Activated naive CD4-positive, alpha-beta T cell treated with anti-CD3 and anti-CD28 coated beads for 36 hours (primary cell): ENCODE results near the gene NDEL1. TPM values are rescaled to one million over a fixed set of nuclear protein-coding genes. Genes with fewer than 3 reads are reported as not detected.

Experiments used
- CTCF ChIA-PET: fragments of 350-600 bp; sonication (Branson Sonifier 250); formaldehyde crosslinking; loops from one replicate; lab custom pipeline; 2021; ENCODE audit warnings: antibody characterized with exemption; lab: Charles Lee
- DNase-seq: peaks from one replicate; pipeline ENCODE4 v3.0.0-alpha.2; 2020
- H3K27ac Mint-ChIP-seq: one replicate; pipeline ENCODE4 v1.8.0; 2021; ENCODE audit warnings: mild to moderate bottlenecking, mixed read lengths
- H3K27me3 Mint-ChIP-seq: one replicate; pipeline ENCODE4 v1.8.0; 2021; ENCODE audit warnings: low read depth, mixed read lengths
- H3K36me3 Mint-ChIP-seq: one replicate; pipeline ENCODE4 v1.8.0; 2021; ENCODE audit warnings: low read depth, mixed read lengths
- H3K4me1 Mint-ChIP-seq: one replicate; pipeline ENCODE4 v1.8.0; 2021; ENCODE audit warnings: low read depth, mixed read lengths
- H3K4me3 Mint-ChIP-seq: one replicate; pipeline ENCODE4 v1.8.0; 2021; ENCODE audit warnings: mild to moderate bottlenecking, moderate library complexity, mixed read lengths
- H3K9me3 Mint-ChIP-seq: one replicate; pipeline ENCODE4 v1.8.0; 2021; ENCODE audit warnings: mixed read lengths
- intact Hi-C: fragments of 100-400 bp; cut with micrococcal nuclease; formaldehyde crosslinking; loops from one replicate; pipeline ENCODE4 v1.15.1; 2023
- total RNA-seq, 2 experiments: library from RNA; stranded (reverse); gene quantifications; one replicate each; pipeline ENCODE4 v1.2.3, GENCODE V29; 2021

NDEL1 gene
- total RNA-seq, 2 experiments from 2014 or later = 43.1 to 47.1 TPM

- CTCF ChIA-PET = no interaction called here
- no peak for DNase-seq
- intact Hi-C loops = no loop called here
- no peak overlapping the region for H3K4me3 Mint-ChIP-seq
- peaks cover 24% of the 10 kb centered on the region for H3K36me3 Mint-ChIP-seq
- no peaks in the 10 kb centered on the region for H3K9me3 Mint-ChIP-seq
- H3K4me1 Mint-ChIP-seq = peaks cover 55% of the 10 kb centered on the region
- no peak overlapping the region for H3K27ac Mint-ChIP-seq
- no peaks in the 10 kb centered on the region for H3K27me3 Mint-ChIP-seq
These were observed 6.6 kb downstream of the NDEL1 start for GRCh38 chr17:8442310-8442709.

DNA sequence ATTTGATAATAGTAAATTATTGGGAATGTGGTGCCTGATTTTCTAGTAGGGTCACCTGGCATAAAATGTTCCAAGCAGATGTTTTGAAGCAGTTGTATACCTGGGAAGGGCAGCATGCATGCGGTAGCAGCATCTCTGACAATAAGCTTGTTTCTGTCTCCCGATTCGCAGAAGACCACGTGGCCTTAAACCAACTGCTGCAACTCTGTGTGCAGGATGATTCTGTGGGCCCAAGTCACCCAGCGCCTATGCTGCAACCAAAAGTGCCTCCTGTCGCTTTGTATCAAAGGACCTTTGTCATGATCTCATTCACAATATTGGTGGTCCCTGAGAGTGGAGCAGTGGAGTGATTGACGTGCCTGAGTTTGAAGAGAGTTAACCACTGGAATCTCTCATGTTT is 8.1 kb downstream of the NDEL1 start:
- Mint-ChIP-seq H3K27ac (no peak overlapping the region), H3K4me1 (peaks cover 43% of the 10 kb centered on the region), H3K9me3 (no peaks in the 10 kb centered on the region), H3K27me3 (no peaks in the 10 kb centered on the region), H3K4me3 (no peak overlapping the region), H3K36me3 (peaks cover 29% of the 10 kb centered on the region)
- CTCF ChIA-PET = no interaction called here
- no peak for DNase-seq
- intact Hi-C loops = no loop called here

DNA sequence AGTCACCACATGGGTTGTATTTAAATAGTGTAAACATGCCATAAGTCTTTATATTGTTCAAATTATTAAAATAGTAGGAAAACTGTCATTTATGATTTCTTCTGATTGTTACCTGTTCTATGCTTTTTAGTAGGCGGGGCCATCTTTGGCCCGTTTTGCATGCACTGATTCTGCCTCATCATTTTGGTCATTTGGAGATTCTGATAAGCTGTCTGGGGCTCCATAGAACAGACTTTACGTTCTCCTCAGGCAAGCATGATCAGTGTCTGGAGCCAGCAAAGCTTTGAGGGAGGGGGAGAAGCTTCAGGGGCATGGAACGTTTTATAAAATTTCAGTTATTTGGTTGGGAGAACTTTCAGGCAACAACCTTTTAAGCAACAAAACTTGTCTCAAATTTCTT is 8.8 kb downstream of the NDEL1 start:
- CTCF ChIA-PET = interaction anchor here (0.6 kb wide), 1 partner anchor 33 kb away, joined by 3 read pairs; no protein-coding TSS in a partner anchor
- Mint-ChIP-seq H3K4me1 (peaks cover 38% of the 10 kb centered on the region), H3K4me3 (no peak overlapping the region), H3K36me3 (peaks cover 31% of the 10 kb centered on the region), H3K27me3 (no peaks in the 10 kb centered on the region), H3K9me3 (no peaks in the 10 kb centered on the region), H3K27ac (no peak overlapping the region)
- DNase-seq = no peak
- intact Hi-C loops = no loop called here

- Mint-ChIP-seq H3K4me3 (no peak overlapping the region), H3K9me3 (no peaks in the 10 kb centered on the region), H3K27me3 (no peaks in the 10 kb centered on the region), H3K27ac (no peak overlapping the region), H3K36me3 (peaks cover 28% of the 10 kb centered on the region), H3K4me1 (peaks cover 28% of the 10 kb centered on the region)
- CTCF ChIA-PET = interaction anchor here (1.3 kb wide), 1 partner anchor 62 kb away, joined by 3 read pairs; no protein-coding TSS in a partner anchor
- no peak for DNase-seq
- intact Hi-C loops = no loop called here
These were observed 9.9 kb downstream of the NDEL1 start for GRCh38 chr17:8445536-8445935.

GRCh38 chr17:8447799-8448198 is 12.1 kb downstream of the NDEL1 start:
- intact Hi-C loops = no loop called here
- no peak overlapping the region for H3K4me3 Mint-ChIP-seq
- H3K27me3 Mint-ChIP-seq = no peaks in the 10 kb centered on the region
- H3K27ac Mint-ChIP-seq = no peak overlapping the region
- H3K9me3 Mint-ChIP-seq = no peaks in the 10 kb centered on the region
- CTCF ChIA-PET = interaction anchor here (1.2 to 1.4 kb wide), 2 partner anchors 10 to 38 kb away, joined by 4 to 6 read pairs; no protein-coding TSS in a partner anchor
- DNase-seq = no peak
- peaks cover 11% of the 10 kb centered on the region for H3K4me1 Mint-ChIP-seq
- H3K36me3 Mint-ChIP-seq = peaks cover 39% of the 10 kb centered on the region

DNA sequence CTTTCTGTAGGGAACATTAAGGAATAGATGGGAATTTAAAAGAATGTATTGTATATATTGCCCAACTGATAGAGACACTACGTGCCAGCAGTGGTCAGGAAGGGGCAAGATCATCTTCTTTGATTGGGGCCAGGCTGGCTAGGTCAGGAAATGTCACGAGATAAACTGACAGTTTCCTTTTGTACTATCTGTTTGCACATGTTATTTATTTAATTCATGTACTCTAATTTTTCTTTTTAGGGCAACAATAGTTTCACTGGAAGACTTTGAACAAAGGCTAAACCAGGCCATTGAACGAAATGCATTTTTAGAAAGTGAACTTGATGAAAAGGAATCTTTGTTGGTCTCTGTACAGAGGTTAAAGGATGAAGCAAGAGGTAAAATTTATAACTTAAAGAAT is 12.6 kb downstream of the NDEL1 start:
- Mint-ChIP-seq H3K4me1 (peaks cover 7% of the 10 kb centered on the region), H3K27ac (no peak overlapping the region), H3K4me3 (no peak overlapping the region), H3K27me3 (no peaks in the 10 kb centered on the region), H3K36me3 (peaks cover 40% of the 10 kb centered on the region), H3K9me3 (no peaks in the 10 kb centered on the region)
- DNase-seq = no peak
- CTCF ChIA-PET = interaction anchor here (1.6 kb wide), 1 partner anchor 38 kb away, joined by 3 read pairs; no protein-coding TSS in a partner anchor
- intact Hi-C loops = no loop called here

DNA sequence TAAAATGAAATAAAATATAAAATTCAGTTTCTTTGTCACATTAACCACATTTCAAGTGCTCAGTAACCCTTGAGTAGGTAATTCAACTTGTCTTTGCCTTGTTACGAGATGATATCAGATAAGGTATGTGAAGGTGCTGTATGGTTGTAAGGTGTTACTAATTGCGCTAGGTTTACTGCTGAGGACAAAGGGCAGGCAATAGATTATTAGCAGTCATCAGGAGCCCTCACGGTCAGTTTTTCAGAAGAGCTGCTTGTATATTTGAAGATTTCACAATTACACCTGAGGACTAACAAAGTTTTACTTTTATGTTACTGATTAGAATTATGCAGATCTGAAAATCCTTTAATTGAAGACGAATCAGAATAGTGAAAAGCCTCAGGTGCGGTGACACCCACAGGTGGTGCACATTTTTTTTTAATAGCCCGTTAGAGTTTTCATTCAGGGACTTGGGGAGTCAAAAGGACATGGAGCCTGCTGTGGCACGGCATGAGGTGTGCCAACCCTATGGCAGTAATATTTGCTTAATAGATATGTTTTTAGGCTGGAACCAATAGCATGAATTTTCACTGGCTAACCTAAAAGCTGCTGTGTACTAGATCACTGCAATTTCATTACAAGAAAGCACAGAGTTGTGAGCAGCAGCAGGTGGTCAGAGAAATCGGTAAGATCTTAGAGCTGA is 16.4 kb downstream of the NDEL1 start:
- intact Hi-C loops = no loop called here
- H3K36me3 Mint-ChIP-seq = peaks cover 35% of the 10 kb centered on the region

DNA sequence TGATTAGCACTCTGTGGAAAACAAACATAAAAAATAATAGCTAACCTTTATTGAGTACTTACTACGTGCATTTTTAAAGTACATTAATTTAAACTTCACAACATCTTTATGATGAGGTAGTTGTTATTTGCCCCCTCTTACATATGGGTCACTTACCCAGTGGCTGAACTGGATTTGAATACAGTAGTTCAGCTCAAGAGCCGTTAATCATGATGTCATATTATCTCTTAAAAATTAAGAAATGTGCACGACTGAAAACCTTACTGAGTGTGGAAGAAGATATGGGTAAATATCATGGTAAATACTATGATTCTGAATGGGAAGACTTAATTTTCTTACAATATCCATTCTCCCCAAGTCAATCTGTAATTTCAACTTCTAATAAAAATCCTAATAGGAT is 17.6 kb downstream of the NDEL1 start:
- CTCF ChIA-PET = interaction anchor here (0.7 kb wide), 1 partner anchor 70 kb away, joined by 3 read pairs; no protein-coding TSS in a partner anchor
- peaks cover 12% of the 10 kb centered on the region for H3K4me1 Mint-ChIP-seq
- DNase-seq = no peak
- H3K9me3 Mint-ChIP-seq = no peaks in the 10 kb centered on the region
- no peak overlapping the region for H3K27ac Mint-ChIP-seq
- intact Hi-C loops = no loop called here
- H3K36me3 Mint-ChIP-seq = peaks cover 40% of the 10 kb centered on the region
- no peak overlapping the region for H3K4me3 Mint-ChIP-seq
- no peaks in the 10 kb centered on the region for H3K27me3 Mint-ChIP-seq

More for the DNA sequence above, 16.4 kb downstream of the NDEL1 start:
- H3K27me3 Mint-ChIP-seq = no peaks in the 10 kb centered on the region
- H3K27ac Mint-ChIP-seq = no peak overlapping the region
- no peak for DNase-seq
- CTCF ChIA-PET = interaction anchor here (0.9 kb wide), 1 partner anchor 118 kb away, joined by 3 read pairs; no protein-coding TSS in a partner anchor
- no peak overlapping the region for H3K4me3 Mint-ChIP-seq
- peaks cover 5% of the 10 kb centered on the region for H3K4me1 Mint-ChIP-seq
- no peaks in the 10 kb centered on the region for H3K9me3 Mint-ChIP-seq

- peaks cover 16% of the 10 kb centered on the region for H3K4me1 Mint-ChIP-seq
- H3K9me3 Mint-ChIP-seq = no peaks in the 10 kb centered on the region
- CTCF ChIA-PET = no interaction called here
- no peak overlapping the region for H3K27ac Mint-ChIP-seq
- H3K36me3 Mint-ChIP-seq = peaks cover 34% of the 10 kb centered on the region
- intact Hi-C loops = no loop called here
- H3K4me3 Mint-ChIP-seq = no peak overlapping the region
- no peak for DNase-seq
- H3K27me3 Mint-ChIP-seq = no peaks in the 10 kb centered on the region
These were observed 20.1 kb downstream of the NDEL1 start for GRCh38 chr17:8455665-8456209.

DNA sequence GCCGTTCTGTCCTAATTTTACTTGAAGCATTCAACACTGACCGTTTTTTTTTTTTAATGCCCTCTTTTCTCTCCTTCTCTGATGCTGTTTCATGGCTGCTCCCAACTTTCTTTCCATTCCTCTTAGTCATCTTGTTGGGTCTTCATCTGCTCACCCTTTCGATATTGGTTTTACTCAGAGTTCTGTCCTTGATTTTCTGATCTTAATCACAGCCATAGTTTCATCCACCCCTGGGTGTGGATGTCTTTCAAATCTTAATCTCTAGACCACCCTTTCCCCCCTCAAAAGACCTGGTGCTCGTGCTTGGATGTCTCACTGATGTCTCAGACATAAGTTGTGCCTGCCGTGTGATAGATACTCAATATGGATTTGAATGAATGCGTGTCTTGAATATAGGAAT is 22.4 kb downstream of the NDEL1 start:
- Mint-ChIP-seq H3K4me3 (no peak overlapping the region), H3K27ac (no peak overlapping the region), H3K4me1 (peaks cover 18% of the 10 kb centered on the region), H3K36me3 (peaks cover 24% of the 10 kb centered on the region), H3K9me3 (no peaks in the 10 kb centered on the region), H3K27me3 (no peaks in the 10 kb centered on the region)
- no peak for DNase-seq
- intact Hi-C loops = no loop called here
- CTCF ChIA-PET = interaction anchor here (0.7 to 1.4 kb wide), 2 partner anchors 21 to 48 kb away, joined by 3 read pairs; no protein-coding TSS in a partner anchor

GRCh38 chr17:8459107-8459506 is 23.4 kb downstream of the NDEL1 start:
- Mint-ChIP-seq H3K9me3 (no peaks in the 10 kb centered on the region), H3K4me3 (no peak overlapping the region), H3K27ac (no peak overlapping the region), H3K4me1 (peaks cover 18% of the 10 kb centered on the region), H3K27me3 (no peaks in the 10 kb centered on the region), H3K36me3 (peaks cover 22% of the 10 kb centered on the region)
- CTCF ChIA-PET = interaction anchor here (1.0 to 1.4 kb wide), 2 partner anchors 49 to 327 kb away, joined by 3 read pairs; no protein-coding TSS in a partner anchor
- no peak for DNase-seq
- intact Hi-C loops = no loop called here

DNA sequence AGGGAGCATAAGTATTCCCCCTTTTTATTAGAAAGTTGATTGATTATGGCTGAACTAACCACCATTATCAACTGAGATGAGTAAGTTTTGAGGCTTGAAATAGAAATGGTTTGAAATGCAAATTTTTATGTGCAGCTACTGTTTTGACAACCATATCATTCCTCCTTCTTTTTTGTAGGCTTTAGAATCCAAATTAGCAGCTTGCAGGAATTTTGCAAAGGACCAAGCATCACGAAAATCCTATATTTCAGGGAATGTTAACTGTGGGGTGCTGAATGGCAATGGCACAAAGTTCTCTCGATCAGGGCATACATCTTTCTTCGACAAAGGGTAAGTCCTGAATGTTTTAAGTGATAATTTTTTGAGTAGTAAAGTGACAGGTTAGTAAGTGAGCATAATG is 24.1 kb downstream of the NDEL1 start:
- CTCF ChIA-PET = no interaction called here
- no peaks in the 10 kb centered on the region for H3K9me3 Mint-ChIP-seq
- H3K4me3 Mint-ChIP-seq = no peak overlapping the region
- H3K4me1 Mint-ChIP-seq = peaks cover 18% of the 10 kb centered on the region
- no peak overlapping the region for H3K27ac Mint-ChIP-seq
- intact Hi-C loops = no loop called here
- H3K27me3 Mint-ChIP-seq = no peaks in the 10 kb centered on the region
- no peak for DNase-seq
- H3K36me3 Mint-ChIP-seq = peaks cover 20% of the 10 kb centered on the region

- CTCF ChIA-PET = no interaction called here
- H3K4me1 Mint-ChIP-seq = peaks cover 14% of the 10 kb centered on the region
- no peak overlapping the region for H3K27ac Mint-ChIP-seq
- no peak overlapping the region for H3K4me3 Mint-ChIP-seq
- H3K36me3 Mint-ChIP-seq = peaks cover 13% of the 10 kb centered on the region
- no peaks in the 10 kb centered on the region for H3K9me3 Mint-ChIP-seq
- DNase-seq = no peak
- H3K27me3 Mint-ChIP-seq = no peaks in the 10 kb centered on the region
- intact Hi-C loops = no loop called here
These were observed 26.9 kb downstream of the NDEL1 start for GRCh38 chr17:8462564-8462963.
